Thyroid gland (tissue), 4 donors: ENCODE measurements around the gene TPRG1.
"Not testable (repeated sequence)": the region's sequence is repeated elsewhere in the genome, so short reads cannot be mapped to it uniquely, and the experiment has no call there.

ENCODE experiments used
- CTCF ChIP-seq, 6 experiments: fragments of 200-600 bp in 3 of 6; fragments of 450-650 bp in 3 of 6; sonication (generic) in 3 of 6; IDR thresholded peaks; one replicate each; pipeline ENCODE4 v1.5.1; 2016 to 2019; ENCODE audit warnings: antibody characterized with exemption in 6 of 6, mild to moderate bottlenecking in 2 of 6, inconsistent platforms in 1 of 6, moderate library complexity in 1 of 6
- POLR2A ChIP-seq, 2 donors: fragments of 450-650 bp; IDR thresholded peaks; one replicate each; pipeline ENCODE4 v1.6.1; 2017; ENCODE audit warnings: antibody characterized with exemption in 2 of 2, mild to moderate bottlenecking in 2 of 2, moderate library complexity in 1 of 2

- TF ChIP-seq CTCF, POLR2A (IDR thresholded peaks at IDR 0.05): not testable (repeated sequence)
These were observed 157.9 kb downstream of the TPRG1 start for GRCh38 chr3:189329630-189330029.
